GM19240 (cell line): Measurements from ENCODE around the gene PLPP7.

Experiments used
- DNase-seq: peaks from one replicate; pipeline ENCODE4 v3.0.0; 2011; ENCODE audit warnings: low spot score; ENCODE audit not compliant: insufficient read length

The PLPP7 gene

DNA sequence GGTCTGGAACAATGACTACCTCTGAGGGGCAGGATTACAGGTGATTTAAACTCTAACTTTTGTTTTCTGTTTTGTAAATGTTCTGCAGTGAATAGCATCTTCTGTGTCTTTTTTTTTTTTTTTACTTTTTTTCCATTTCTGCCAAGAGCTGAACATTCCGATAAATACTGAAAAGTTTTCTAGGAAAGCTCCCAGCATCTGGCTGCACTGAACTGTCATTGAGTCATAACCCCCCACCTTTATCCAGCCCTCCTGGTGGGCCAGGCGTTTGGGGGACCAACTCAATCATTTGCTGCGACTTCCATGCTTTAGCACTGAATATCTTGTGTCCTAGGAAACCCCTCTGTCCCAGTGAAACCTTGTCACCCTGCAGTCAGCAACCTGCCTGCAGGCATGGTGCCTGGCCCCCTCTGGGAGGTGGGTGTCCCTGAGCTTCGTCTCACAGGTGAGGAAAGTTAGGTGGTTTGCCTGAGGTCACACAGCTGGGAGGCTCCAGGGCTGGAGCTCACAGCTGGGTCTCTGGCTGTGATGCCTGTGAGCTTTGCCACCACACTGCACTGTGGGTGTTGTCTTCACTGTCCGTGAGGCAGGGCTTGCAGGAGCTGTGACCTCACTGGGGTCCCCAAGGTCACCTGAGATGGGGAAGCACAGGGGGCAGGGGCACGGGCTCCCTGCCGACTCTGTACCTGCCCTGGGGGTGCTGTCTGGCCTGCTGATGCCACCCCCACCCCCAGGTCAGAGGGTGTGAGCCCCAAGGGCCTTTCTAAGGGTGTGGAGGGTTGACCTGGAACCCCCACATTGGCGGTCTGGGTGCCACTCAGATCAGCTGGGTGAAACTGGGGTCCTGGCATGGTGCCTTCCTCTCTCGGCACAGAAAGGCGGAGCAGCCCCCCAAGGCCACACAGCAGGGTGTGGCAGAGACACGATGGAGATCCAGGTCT lies 14.1 kb downstream of the PLPP7 start:
- no peak for DNase-seq

DNA sequence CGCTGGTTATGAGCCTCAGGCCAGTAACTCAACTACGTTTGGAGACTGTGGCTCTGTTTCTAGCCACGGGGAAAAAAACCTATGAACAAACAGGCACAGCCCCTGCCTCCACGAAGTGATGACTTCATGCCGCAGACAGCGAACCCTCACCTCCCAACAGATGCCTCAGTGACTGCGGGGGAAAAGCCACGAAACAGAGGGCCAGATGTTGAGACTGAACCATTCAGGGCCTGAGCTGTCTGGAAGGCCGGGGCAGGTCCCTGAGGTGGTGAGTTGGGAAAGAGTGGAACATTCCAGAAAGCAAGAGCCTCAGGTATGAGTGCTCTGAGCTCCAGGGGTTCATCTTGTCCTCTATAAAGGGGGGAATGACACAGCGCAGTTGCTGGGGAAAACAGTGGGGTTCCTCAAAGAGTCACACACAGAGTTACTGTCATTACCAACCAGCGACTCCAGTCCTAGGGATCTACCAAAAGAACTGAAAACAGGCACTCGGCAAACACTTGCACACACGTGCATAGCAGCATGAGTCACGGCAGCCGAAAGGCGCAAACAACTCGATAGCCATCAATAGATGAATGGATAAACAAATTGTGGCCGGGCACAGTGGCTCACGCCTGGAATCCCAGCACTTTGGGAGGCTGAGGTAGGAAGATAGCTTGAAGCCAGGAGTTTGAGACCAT lies 15.3 kb downstream of the PLPP7 start:
- DNase-seq: no peak

DNA sequence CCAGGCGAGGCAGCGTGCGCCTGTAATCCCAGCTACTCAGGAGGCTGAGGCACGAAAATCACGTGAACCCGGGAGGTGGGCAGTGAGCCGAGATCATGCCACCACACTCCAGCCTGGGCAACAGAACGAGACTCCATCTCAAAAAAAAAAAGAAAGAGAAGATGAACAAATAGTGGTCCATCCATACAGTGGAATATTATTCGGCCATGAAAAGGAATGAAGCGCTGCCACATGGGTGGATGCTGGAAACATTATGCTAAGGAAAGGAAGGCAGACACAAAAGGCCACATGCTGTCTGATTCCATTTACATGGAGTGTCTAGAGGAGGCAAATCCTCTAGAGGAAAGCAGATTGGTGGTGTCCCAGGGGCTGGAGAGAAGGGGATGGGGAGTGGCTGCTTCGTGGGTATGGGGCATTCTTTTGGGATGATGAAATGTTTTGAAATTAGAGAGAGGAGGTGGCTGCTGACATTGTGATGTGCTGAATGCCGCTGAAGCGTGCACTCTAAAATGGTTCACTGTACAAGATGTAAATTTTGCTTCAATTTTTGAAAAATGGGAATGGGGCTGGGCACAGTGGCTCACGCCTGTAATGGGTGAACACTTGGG lies 17.0 kb downstream of the PLPP7 start:
- DNase-seq: no peak

DNA sequence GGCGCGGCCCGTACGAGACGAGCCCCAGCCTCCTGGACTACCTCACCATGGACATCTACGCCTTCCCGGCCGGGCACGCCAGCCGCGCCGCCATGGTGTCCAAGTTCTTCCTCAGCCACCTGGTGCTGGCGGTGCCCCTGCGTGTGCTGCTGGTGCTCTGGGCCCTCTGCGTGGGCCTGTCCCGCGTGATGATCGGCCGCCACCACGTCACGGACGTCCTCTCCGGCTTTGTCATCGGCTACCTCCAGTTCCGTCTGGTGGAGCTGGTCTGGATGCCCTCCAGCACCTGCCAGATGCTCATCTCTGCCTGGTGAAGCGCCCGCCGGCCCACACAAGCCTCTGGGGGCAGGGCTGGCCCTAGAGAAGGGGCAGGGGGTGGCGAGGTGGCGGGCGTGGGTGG lies 18.5 kb downstream of the PLPP7 start:
- no peak for DNase-seq

DNA sequence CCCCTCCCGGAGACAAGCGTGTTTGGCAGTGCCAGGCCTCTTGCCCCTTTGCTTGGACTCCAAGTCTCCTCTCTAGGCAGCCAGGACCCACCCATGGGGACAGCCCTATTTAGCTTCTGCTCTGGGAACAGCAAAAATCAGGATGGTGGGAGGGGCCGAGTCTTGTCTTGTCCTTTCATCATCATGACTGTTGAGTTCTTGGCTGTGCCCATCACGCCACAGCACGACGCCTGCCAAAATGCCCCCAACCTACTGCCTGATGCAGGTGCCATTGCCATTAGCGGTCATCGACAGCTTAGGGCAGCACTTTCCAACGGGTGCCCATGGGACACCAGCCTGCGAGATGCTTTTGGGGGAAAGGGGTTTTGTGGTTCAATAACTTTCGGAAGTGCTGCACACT lies 18.9 kb downstream of the PLPP7 start:
- DNase-seq: no peak

DNA sequence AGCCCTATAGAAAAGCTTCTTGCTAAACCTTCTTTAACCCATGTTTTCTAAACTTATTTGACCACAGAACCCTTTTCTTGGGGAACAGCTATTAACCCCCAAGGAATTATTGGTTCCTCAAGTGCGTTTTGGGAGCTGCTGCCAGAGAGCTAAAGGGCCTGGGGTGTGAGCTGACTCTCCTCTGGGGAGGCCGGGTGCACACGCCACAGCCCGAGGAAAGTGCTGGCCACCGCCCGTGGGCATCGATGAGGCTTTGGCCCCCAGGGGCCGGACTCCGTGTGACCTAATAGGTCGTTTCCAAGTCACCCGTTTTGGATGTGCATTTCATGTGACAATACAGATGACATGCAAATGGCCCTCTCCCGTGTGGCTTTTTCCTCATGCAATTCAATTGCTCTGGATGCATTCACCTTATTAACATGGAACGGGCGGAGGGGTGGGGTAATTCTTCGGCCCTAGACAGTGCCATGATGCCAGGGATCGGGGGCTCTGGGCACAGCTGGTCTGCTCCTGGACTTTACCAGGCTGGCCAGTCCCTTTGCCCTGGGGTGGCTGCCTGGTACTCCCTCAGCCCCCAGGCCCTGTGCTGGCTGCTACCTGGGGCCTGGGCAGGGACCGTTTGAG lies 19.5 kb downstream of the PLPP7 start:
- DNase-seq: no peak

DNA sequence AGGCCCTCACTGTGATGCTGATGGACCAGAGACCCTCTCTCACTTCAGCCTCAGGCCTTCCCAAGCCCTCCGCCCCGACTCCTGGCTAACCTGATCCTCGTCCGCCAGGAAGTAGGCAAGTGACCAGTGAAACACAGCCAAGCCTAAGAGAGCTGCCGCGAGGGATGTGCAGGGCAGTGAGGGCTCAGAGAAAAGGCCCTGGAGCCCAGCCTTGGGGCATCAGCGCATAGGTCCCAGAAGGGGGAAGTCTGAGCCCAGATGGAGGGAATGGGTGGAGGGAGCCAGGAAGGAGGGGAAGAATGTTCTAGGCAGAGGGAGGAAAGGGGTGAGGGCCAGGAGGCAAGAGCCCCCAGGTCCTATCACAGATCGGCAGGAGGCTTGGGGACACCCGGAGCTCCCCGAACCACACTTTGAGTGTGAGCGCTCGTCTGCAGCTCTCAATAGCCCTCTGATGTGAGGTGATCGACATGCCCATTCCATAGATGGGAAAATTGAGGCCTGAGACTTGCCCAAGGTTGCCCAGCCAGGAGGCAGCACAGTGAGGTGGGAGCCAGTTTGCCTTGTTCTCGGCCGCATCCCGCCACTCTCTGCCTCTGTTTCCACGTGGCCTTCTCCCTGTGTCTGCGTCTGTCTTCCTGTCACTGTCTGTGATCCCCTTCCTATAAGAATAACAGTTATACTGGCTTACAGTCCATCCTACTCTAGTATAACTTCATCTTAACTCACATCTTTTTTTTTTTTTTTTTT lies 20.2 kb downstream of the PLPP7 start:
- DNase-seq: no peak

DNA sequence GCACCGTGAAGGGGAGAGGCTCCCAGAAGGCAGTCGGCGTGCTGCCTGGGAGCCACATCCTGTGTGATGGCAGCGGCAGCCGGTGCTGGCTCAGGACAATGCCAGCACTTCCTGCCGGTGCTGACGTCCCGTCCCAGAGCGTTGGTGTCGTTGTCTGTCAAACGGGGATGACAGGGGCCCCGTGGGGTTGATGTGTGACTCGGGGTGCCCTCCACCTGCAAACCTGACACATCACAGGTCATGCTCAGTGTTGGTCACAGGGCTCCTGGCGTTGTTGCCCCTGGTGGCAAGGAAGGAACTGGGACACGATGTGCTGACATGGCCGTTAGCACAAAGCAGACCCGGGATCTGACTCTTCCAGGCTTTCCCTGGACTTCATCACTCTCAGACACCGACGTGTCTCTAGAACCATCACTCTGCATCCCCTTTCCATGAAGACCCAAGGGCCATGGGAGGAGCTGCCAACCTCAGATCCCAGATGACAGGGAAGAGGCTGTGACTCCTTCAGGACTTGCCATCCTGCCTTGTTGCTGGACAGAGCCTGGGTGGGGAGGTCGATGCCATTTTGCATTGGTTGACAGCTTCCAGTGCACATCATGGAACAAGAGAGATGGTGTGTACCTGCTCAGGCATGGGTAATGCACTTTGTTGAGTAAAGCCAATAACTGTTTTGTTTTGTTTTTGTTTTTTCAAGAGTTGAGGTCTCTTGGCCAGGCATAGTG lies 21.5 kb downstream of the PLPP7 start:
- no peak for DNase-seq

DNA sequence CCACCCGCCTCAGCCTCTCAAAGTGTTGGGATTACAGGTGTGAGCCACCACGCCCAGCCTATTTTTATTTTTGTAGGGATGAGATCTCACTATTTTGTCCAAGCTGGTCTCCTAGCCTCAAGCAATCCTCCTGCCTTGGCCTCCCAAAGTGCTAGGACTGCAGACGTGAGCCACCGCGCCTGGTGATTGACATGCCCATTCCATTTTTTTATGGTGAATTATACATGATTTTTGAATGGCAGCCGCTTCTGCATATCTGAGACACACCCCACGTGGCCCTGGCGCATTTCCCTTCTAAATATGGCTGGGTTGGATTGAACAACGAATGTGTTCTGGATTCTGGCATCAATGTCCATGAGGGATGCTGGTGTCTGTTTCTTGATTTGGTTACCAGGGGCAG lies 22.7 kb downstream of the PLPP7 start:
- no peak for DNase-seq

DNA sequence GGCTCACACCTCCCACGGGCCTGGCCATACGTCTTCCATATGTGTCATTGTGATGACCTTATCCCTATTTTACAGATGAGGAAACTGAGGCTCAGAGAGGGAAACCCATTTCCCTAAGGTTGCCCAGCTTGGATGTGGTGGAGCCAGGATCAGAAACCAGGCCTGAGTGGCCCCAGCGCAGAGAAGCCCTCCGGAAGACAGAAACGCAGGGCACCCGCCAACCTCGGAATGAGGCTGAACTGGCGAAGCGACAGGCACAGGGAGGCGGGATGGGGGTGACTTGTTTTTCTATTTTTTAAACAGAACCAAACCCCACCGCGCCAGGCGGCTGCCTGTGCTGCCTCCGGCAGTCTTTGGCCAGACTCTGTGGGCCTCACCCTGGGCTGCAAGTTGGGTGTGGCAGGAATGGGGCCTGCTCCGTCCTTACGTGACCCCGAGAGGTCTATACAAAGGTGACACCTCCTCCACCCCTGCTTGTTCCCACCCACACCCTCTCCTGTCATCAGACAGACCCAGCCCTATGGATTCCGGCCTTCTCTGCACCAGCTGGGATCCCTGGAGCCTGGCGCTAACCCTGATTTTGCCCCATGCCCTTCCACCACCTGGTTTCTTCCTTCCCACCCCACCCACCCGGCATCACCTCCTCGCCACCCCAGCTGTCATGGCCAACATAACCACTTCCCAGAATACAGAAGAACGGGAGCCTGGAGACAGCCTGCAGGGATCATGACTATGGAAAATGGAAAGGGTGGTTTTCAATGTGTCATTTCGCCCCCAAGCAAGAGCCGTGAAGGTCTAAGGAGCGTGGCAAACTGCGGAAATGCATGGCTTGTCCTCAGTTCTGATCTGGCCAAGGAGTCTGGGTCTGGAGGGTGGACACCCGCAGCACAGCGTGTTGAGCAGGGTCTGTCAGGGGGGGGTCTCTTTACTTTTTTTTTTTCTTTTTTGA lies 23.6 kb downstream of the PLPP7 start:
- no peak for DNase-seq

DNA sequence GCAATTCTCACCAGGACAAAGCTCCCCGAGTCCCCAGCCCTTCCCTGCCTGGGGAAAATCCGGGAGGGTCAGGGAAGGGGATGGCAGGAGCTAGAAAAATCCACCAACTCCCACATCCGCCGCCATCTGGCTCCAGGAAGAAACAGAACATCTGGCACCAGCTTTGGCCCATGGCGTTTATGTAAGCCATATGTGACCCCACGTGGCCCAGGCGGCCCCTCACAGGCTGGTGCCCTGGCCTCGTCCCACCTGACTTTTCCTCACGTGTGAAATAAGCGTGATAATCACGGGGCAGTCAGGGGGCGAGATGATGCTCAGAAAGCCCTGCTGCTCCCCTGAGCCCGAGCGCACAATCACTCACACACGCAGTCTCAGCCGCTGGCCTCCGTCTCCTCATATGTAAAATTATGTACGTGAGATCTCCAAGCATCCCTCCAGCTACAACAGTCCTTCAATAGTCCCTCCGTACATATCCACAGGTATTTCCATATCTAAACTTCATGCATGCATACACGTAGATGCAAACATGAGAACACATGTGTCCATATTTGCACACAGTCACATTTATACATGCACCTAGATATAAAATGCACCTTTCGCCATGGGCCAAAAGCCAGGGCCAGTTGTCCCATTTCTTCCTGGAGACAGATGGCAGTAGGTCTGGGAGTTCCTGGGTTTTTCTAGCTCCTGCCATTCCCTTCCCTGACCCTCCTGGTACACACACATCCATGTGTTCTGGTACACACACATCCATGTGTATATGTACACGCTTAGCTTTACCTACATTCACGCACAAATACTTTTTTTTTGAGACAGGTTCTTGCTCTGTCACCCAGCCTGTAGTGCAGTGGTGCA lies 28.9 kb downstream of the PLPP7 start:
- DNase-seq: no peak

DNA sequence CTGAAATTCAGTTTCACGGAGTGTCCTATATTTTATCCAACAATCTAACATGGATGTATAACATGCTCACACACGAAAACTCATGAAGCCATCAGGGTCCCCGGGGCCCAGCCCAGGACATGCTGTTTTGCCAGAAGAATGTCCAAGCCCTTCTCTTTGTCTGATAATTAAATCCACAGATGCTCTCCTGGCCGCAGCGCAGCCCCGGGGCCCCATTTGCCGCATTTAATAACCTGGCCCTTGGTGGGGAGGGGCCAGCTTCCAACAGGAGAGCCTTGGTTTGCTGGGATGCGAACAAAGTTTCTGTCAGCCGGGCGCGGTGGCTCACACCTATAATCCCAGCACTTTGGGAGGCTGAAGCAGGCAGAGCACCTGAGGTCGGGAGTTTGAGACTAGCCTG lies 30.0 kb downstream of the PLPP7 start:
- DNase-seq: no peak

DNA sequence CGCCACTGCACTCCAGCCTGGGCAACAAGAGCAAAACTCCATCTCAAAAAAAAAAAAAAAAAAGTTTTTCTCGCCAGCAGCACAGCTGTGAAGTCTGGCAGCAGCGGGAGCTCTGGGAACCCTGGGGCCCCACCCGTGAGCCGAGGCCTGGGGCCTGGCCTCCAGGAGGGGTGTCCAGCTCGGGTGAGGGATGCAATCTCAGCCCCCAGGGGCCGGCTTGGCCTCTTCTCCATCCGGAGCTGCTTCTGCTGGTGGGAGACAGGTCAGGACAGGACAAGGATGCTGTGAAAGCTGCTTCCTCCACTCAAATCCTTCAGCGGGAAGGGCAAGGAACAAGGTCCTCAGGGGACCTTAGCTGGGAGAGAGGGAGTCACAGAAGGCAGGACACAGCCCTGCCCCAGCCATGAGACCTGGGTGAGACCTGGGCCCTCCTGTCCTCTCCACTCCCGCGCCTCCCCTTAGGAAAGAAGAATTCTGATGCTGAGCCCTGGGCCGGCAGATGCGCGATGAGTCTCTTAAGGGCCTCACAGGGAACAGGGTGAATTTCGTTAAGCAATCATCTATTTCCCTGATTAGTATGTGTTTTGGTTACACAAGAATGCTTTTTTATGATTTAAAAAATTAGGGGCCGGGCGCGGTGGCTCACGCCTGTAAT lies 30.6 kb downstream of the PLPP7 start:
- no peak for DNase-seq

DNA sequence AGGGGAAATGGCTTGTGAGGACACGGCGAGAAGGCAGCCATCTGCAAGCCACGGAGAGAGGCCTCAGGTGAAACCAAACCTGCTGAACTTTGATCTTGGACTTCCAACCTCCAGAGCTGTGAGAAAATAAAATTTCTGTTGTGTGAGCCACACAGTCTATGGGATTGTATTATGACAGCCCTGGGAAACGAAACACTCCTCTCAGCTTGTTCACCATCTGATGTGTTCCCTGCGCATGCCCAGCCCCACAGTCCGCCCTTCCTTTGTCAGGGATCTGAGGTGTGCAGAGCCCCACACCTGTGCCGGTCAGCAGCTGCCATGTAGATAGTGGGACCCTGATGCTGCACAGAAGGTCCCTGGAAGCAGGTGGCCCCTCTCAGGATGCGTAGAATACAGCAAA lies 34.1 kb downstream of the PLPP7 start:
- DNase-seq: no peak

DNA sequence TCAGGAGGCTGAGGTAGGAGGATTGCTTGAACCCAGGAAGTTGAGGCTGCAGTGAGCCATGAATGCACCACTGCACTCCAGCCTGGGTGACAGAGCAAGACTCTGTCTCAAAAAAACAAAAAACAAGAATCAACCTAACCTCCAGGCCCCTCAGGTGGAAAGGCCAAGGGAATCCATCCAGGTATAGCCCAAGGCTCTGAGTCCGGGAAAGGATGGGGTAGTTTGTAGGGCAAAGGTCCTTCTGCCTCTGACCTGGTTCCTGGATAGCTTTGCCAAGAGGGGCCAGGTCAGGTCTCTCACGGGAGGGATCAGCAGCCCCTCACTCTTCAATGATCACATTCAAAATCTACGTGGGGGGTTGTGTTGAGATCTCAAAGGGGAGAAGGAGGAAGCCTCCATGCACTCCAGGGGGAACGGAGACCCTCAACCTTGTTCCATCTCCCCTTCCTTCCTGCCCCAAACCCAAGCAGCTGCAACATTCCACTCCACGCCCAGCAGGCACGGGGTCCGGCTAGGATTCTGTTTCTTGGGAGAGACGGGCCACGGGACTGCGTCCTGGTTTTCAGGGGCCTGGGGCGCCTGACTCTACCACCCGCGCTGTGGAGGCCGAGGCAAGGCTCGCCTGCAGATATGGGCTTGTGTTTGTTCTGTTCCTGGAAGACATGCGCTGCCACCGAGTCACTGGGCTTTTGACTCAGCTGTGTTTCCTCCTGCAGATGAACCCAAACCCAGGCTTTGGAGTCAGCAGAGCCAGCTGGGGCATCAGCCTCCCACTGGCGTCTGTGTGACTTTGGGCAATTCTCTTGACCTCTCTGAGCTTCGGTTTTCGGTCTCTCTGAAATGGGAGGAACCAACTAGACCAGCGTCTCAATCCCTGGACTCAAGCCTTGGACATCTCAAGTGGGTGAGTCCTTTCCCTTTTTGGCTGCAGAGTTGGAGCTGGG lies 35.5 kb downstream of the PLPP7 start:
- DNase-seq: no peak

DNA sequence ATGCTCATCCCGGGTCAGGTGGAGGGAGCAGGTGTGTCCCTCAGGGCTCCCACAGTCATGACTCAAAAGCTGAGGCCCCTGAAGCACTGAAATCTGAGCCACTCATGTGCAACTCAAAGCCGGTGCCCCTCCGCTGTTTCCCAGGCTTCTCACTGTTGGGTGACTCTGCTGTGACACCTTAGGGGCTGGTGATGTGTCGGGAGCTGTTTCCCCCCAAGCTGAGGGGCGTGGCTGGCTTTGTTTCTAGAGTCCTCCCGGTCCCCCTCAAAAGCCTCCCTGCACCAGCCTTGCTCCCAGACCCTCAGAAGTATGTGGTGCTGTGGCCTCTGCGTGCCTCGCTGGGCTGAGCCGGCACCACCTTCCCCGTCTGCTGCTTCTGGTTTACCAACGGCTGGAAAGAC lies 39.7 kb downstream of the PLPP7 start:
- DNase-seq: no peak
